CD4-positive, alpha-beta T cell treated with Interleukin-17A for 1 hour (primary cell): Measurements from ENCODE around the gene NPIPA7.
"Not testable (repeated sequence)": the region's sequence is repeated elsewhere in the genome, so short reads cannot be mapped to it uniquely, and the experiment has no call there.

Experiments used
- DNase-seq: peaks from one replicate; pipeline ENCODE4 v3.0.0-alpha.2; 2020

The NPIPA7 gene

DNA sequence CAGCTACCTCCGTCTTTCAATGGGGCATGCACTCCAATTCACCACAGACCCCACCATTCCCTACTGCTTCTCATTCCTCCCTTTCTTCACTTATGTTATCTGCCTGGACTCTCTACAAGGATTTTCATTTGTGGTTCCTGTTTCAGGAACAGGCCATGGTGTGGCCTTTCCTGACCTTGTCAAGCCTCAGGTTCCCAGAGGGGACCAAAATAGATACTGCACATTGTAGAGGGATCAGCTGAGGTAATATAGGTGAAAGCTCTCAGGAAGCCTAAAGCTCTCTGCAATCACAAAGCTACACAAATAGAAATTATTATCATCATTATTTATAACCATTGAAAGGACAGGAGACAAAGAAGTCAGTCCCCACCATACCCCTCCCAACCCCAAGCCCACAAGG is 41.6 kb downstream of the NPIPA7 start:
- not testable (repeated sequence) for DNase-seq

DNA sequence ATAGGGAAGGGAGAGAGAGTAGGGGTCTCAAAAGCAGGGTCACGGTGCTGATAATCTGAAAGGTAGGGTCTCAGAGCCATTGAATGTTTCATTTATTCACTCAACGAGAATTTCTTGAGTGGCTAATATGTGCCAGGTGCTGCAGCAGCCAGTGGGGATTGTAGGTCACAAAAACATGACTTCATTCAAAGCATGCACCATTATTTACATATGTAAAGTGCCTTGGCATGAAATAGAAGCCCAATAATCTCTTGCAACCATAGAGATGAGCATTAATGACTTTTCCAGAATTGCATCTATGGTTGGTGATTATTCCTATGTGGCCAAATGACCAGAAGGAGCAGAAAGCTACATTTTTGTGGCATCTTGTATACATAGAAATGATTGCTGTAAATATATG is 46.2 kb downstream of the NPIPA7 start:
- not testable (repeated sequence) for DNase-seq

DNA sequence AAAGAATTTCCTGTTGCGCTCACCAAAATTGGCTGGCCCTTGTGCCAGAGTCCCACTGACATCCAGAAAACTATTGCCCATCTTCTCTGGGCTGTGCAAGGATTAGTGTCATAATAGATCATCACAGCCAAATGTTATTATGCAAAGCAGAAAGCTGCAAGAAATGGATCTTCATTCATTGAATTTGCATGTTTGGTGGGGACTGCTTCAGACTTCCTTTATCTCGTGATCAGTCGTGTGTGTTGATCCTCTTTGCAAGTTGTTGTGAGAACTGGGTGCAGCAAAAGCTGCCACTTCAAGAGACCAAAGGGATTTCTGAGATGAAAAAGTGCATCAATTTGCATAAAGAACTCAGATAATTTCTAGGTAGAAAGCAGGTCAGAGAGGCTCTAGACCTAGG is 52.2 kb downstream of the NPIPA7 start:
- not testable (repeated sequence) for DNase-seq

DNA sequence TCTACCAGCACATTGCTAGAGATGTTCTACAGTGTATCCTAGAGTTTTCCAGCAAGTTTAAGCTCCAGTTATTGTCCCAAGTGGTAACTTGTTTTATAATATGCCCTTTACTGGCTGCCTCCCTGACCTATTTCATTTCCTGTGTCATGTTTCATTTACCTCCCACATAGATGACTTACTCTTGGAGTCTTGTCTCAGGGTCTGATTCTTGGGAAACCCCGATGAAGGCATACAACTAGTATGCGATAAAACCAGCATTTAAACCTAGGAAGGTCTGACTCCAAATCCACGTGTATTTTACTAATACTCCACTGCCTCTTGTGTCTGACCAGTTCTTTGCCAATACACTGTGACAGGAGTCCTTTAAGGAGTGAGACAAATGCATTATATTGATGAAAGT is 55.8 kb downstream of the NPIPA7 start:
- not testable (repeated sequence) for DNase-seq

DNA sequence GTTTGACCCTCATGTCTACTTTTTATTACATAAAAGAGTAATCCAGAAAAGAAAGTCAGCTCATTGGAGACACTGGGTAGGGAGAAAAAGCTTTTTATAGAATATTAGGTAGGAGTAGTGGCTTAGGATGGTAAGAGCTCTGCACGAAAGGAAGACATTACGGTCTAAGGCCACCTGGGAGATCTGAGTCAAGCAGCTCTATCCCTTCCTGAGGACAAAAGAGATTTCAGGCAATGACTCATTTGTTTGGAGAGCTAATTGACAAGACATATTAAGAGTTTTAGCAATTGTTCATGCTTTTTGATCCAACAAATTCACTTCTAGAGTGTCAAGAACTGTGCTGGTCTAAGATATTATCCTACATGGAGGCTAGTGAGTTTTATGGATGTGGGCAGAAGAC is 62.5 kb downstream of the NPIPA7 start:
- DNase-seq: not testable (repeated sequence)
